Stimulated activated CD4-positive, alpha-beta T cell treated with anti-CD3 and anti-CD28 coated beads, Interleukin-1b, Interleukin-23, amount 100 ng/mL, for 24 hours (primary cell): Measurements from ENCODE around the gene PLXNA2.

Experiments
- DNase-seq, 4 experiments: peaks; one replicate each; pipeline ENCODE4 v3.0.0-alpha.2; 2020; ENCODE audit warnings: low read depth in 4 of 4, low spot score in 1 of 4

PLXNA2 gene

DNA sequence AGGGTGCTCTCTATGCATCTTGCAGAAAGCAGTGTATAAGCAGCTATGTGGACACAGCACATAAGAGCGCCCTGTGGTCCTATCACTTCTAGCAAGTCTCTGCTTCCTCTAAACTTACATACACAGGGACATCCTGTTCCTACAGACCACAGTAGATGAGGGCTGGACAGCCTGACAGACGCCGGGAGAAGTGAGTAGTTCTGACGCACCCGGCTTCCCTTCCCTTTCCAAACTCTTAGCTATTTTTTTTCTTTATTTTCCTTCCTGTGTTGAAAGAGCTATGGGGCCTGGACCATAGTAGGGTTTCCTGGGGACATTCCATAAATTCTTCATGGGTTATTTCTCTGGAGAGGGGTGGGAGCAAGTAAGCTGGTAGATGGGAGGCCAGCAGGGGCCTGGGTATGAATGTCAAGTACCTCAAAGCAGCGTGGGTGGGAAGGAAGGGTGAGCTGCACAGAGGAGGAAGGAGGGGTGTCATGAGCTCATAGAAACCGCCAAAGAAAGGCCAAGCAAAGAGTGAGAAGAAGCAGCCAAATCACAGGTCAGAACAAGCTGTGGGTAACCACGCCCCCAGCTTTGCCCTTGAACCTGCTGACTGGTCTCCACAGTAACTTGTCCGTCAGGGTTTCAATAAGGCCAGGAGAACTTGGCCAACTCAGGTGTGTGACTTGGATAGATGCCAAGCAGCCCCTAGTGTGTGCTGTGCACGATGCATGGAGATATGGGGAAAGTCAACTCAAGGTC lies 36.6 kb downstream of the PLXNA2 start:
- DNase-seq: no peak

DNA sequence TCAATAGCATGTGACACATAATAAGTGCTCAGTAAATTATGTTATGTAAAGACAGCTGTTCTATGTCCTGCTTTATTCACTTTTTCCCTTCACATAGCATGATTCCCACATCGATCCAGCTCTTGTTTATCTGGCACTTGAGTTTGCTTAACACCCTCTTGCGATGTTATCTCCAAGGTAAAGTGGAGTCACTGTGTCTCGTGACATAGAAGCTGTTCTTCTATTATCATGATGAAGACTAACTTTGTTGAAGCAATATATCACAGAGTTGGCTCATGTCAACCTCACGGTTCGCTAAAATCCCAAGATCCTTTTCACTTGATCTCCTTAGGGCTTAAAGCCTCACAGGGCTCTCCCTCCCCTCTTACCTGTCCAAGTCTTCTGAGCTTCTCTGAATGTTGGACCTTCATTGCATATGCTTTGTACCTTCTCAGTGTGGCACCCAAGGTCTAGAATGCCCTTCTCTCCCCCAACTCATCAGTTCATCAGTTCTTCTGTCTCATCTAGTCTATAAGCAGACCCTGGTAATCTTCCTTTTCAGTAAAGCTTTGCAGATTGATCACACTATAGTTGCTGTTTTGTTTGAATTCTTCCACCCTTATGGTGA lies 38.0 kb downstream of the PLXNA2 start:
- no peak for DNase-seq

DNA sequence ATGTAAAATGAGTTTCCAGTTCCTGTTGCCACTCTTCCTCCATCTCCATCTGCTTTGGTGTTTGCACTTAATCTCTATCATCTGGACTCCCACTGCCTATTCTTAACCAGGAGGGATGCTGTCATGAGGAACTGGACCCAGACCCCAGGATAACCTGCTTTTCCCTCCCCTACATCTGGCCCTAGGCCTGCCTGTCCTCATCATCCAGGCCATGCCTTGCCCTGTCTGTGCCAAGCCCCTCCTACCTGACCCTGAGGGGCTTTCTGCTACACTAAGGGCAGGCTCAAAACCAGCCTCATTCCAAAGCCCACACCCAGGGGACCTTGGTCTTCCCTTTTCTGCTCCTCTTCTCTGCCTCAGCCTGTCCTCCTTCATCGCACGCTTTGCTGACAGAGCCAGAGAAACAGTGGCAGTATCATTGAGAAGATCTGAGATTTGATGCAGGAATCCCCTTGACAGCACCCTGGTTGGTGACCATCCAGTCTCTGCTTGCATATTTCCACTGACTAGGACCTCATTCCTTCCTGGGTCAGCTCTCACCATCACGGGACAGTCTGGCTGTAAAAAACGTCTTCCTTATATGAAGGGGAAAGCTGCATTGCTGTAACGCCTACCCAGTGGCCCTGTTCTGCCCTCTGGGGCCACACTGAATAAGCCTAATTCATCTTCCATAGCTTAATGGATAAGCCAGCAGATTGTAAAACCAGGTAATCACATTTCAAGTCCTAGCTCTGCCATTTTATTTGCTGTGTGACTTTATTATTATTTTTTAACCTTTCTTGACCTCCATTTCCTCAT lies 38.8 kb downstream of the PLXNA2 start:
- DNase-seq: no peak

DNA sequence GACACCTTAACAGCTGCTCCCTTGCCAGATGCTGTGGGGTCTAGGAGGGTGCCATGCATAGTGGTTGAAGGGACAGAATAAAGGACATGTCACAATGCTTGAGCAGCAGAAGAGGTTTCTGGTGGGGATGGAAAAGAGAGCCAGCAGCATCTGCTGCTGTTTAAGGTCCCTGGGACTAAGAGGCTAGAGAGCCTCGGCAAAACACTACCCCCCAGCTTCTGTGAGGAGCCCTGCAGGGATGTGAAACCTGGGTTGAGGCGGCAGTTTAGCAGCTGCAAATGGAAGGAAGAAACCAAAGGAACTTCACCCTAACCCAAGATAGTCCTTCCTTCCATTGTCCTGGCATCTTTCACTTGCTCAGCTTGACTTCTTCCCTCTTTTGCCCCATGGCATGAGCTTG lies 39.4 kb downstream of the PLXNA2 start:
- DNase-seq: no peak

DNA sequence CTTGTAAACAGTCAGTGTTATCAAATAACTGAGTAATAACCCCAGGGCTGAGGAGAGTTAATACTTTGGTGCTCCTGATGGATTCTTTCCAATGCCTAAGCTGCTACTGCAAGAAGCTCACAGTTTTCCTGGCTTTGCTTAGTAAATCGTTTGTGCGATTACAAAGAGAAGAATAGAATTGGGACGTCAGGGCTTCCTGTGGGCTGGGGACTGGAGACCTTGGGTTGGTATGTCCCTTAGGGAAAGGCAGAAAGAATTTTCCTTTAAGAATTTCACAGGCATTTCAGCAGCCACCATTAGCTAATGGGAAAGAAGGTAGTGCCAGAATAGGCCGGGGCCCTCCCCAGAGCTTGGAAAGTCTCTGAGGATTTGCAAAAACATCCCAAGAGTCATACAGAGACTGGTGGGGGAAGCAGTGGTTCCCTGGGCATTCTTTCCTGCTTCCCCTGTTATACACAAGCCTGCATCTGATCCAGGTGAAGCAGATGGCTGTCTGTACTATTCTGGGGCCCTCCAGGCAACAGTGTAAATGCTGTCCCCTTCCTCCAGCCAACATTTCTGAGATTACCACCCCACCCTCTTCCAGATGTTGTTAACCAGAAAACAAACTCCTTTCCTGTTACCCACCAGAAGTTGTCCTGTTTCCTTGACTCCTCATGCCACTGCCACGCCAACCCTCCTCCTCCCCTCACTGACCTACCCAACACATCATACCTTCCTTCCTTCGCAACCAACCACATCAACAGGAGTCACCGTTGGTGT lies 40.2 kb downstream of the PLXNA2 start:
- DNase-seq: no peak

DNA sequence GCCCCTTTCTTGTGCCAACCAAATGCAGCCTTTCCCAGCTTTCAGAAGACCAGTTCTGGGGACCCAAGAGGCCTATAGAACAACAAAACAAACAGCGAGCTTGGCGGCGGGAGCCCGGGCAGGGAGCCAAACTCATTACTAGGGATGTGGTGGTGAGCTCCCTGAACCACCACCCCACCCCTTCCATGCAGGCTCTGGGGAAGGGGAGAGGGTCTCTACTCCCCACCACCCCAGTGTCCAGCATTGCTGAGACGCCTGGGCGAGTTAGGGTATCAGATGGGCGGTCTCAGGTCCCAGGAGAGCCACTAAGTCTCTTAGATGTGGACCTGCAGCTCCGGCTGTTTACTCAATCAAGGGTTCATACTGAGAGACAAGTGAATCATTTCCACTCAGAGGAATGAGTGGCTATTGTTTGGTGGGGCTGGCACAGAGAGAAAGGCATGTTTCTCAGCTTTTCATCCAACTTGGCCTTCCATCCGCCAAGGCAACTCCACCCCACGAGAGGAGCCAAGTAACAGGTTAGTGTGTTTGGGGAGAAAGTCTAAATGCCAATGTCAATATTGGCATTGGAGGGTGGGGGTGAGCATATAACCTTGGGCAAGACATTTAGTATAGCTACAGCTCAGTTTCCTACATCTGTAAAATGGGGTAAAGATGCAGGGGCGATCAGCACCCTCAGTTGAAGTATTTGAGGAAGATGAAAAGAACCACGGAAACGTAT lies 40.9 kb downstream of the PLXNA2 start:
- no peak for DNase-seq

DNA sequence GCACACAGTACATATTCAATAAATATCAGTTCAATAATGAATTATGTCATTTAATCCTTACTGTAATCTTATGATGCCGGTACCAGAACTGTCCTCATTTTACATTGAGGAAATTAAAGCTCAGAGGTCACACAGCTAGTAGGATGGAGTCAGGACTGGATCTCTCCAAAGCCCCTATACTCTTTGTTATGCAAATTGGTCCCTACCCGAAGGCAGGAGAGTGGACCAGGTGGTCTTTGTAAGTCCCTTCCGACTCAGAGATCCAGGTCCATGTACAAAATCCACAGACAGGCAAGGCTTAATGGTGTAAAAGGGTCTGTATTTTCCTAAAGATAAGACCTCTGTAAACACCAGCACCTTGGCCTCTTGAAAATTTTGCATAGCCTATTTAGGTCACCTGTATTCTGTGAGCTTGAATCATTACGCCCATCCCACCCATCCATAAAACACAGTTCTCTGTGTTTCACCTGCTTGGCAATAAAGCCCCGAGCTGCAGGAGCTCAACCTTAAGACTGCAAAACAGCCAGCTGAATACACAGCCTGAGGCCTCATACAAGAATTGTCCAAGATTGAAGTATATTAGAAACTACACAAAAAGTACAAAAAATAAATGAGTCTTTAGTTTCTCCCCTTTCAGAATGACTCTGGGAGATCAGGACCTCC lies 41.7 kb downstream of the PLXNA2 start:
- no peak for DNase-seq

DNA sequence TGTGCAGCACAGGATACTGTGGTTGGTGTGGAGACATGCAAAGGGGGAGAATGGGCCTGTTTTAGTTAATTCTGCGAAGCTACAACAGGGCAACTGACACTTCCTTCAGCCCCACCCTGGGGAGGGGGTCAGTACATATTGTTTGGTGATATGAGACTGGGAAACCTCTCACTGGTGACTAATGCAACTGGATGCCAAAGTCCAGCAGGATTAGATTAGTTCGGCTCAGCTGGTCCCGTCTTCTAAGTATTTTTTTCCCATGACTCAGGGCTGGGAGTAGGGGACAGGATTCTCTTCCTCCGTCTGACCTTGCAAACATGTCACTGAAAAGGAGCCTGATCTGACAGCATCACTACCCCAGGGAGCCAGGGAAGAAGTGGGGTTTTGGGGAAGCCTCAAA lies 43.0 kb downstream of the PLXNA2 start:
- no peak for DNase-seq

DNA sequence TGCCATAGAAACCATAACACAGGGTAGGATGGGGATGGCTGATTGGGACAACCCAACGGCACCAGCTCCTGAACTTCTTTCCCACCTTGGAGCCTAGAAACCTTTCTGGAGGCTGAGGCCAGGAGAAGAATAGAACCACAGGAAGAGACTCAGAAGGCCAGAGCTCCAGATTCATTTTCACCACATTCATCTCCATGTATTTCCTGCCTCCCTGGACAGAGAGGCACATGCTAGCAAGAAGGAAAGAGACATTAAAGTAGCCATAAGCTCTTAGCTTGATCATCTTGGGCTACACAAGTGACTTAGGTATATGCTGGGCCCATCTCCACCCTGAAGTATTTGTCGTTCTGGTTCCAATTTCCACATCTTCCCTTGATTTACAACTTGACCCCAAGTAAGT lies 44.1 kb downstream of the PLXNA2 start:
- DNase-seq: no peak

DNA sequence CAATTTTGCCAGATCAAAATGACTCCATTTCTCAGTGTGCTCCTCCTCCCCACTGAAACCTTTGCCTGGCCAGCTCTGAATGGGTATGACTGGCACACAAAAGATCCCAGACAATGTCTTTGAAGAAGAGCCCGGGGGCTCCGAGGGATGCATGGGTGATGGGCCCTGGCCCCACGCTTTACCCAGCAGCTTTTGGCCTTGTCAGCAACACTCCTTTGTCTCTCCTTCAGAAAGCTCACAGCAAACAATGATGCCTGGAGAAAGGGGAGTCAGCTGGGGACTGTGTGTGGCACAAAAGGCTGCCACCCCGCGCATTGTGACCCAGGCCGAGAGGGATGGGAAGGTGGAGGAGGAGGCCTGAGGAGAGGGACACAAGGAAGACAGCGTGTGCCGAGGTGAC lies 45.9 kb downstream of the PLXNA2 start:
- DNase-seq: no peak

DNA sequence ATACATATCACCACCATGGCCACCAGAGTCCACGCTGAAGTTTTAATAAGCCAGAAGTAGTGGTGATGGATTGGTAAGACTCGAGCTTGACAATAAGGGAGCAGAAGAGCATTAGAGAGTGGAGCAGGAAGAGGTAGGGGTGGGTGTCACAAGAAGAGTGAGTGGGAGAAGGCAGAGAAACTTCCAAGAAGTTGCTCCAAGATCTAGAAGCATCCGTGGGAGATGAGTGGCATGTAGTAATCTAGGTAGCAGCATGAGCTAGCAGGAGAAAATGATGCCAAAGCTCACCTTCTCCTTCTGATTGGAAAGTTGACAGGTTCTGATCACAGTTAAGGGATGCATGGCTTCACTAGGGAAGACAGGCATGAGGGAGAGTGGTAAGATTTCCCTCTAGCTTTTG lies 49.2 kb downstream of the PLXNA2 start:
- no peak for DNase-seq

DNA sequence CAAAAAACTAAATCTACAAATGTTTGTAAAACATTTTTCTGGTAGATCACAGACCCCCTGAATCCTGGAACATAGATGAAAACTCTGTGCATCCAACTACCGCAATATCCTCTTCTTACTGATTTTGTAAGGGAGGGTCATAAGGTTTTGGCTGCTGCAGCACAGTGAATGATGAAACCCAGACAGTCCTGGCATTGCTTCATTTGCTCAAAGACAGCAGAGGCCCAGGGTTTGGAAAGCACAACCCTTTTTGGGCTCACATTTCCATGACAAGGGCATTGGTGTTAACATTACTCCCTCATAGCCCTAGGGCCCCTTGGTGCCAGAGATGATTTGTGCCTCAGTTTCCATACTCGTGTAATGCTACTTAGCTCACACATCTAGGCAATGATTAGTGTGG lies 51.2 kb downstream of the PLXNA2 start:
- no peak for DNase-seq

DNA sequence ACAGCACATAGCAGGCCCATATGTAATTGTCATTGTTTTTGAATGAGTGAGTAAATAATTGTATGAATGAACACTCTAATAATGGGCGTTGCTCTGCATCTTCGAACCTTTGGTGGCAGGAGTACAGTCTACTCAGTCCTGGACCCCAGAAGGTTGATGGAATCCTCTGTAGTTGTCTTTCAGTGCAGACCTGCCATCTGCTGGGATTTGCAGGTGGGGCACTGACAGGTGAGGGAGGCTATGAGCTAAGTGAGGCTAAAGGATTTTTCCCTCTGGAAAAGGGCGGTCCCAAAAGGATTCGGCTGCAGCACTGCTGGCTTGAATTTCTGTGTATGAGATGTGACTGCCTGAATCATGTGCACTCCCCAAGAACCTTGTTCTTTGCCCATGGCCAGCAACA lies 53.4 kb downstream of the PLXNA2 start:
- no peak for DNase-seq

DNA sequence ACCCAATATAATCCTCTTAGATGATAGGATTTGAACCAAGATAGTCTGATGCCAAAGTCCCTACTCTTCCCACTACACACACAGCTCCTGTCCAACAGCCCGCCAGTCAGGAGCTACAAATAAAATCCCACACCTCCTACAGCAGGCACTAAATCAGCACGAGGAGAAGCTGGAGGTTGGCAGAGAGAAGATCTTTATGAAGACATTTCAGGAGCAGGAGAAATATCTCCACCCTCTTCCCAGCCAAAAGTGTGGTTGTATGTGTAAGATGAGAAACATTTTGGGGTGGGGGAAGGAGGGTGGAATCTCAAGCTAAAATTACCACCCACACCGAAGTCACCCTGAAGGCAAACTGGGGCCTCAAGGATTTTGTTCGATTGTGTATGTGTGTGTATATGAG lies 54.5 kb downstream of the PLXNA2 start:
- no peak for DNase-seq

DNA sequence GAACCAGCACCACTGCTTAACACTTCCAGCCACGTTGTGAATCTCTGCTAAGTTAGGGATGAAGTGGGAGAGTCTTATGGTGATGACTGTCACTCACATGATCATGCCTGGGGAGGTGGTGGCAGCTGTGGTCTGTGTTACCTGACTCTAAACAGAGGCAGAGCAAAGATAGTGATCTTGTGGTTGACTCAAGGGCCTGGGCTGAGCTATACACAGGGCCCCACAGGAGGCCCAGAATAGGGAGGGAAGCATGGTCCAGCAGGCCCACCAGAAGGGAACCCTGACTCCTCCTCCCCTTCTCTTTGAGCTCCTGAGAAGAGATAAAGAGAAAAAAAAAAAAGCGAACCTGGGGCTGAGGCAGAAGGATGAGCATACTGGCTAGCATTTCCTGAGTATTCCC lies 55.0 kb downstream of the PLXNA2 start:
- no peak for DNase-seq

DNA sequence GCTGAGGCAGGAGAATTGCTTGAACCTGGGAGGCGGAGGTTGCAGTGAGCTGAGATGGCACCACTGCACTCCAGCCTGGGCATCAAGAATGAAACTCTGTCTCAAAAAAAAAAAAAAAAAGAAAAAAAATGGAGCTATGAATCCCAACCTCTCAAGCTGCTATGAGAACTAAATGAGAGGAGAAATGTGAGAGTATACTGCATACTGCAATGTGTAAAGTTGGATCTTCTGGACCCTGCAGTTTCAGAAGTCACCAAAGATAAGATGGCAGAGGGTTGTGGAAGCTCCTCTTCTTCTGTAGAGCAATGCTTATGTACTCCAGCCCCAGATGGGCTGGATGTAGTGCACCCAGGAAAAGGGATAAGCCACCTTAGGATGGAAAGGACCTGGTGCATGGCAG lies 55.6 kb downstream of the PLXNA2 start:
- no peak for DNase-seq

DNA sequence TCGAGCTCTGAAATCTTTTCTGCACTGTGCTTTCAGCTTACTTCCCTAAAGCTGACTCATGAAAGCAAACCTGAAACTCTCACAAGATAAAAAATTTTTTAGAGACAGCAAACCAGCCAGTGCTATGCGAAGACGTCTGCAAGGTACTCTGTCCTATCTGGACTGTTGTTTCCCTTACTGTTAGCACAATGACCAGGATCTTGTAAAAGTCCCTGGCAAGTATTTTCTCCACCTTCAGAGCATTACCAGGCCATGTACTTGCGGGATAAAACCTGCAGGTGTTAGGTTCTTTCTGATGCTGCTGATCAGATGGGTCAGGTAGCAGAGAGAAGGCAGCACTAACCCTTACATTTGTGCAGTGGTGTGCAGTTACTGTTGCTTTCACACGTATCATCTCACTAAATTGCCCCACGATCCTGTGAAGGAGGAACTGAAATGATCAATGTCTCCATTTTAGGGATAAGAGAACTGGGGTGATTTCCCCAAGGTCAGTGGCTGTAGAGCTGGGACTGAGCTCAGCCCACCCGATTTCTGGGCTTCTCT lies 56.6 kb downstream of the PLXNA2 start:
- no peak for DNase-seq

DNA sequence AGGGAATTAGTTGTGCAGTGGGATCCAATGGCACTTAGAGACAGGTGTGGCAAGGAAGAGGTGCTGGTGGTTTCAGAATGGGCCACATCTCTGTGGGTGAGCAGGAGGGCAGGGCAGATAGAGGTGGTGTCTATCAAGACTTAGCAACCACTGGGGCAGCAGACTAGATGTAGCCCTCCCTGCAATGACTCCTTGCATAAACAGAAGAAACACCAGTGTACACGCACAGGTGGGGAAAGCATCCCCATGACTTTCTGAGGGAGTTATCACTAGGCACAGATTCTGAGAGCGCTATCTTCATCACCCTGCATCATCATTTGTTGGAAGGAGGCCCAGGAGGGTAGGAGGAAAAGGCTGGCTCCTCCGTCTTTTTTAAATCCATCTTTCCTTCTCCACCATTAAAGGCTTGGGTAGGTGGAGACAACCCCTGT lies 58.4 kb downstream of the PLXNA2 start:
- no peak for DNase-seq

DNA sequence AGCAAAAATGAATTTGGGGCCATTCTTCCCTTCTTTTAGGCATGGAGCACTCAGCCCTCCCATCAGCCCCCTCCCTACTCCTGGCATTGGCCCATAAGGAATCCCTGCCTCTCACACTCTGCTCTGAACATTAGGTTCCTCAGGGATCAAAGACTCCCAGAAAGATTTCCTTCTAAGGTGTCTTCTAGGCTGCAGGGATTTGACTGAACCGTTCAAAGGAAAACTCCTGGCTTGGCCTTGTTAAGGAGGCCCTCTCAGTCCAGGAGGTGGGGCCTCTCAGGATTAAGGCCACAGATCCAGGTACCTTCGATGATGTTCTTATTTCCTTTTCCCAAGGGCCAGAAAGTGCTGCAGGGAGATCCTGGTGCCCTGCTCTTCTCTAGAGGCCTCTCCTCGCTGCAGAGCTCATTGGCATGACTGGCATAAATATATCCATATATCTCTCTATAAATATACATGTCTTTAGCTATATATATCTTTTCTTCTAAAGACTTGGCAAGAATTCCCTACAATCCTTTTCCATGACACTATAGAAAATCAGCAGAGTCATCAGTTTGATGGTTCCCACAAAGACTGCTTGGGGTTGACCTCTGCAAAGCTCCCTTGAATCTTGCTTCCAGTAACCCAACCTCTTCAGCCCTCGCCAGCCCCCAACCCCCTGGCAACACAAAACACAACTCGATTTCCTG lies 59.1 kb downstream of the PLXNA2 start:
- DNase-seq: no peak
